Measurements from ENCODE around the gene GRM1. TPM values are rescaled to one million over a fixed set of nuclear protein-coding genes. Genes with fewer than 3 reads are reported as not detected.

The GRM1 gene
- total RNA-seq, 4 donors from 2014 or later, result 0.10 TPM; not detected in 3

DNA sequence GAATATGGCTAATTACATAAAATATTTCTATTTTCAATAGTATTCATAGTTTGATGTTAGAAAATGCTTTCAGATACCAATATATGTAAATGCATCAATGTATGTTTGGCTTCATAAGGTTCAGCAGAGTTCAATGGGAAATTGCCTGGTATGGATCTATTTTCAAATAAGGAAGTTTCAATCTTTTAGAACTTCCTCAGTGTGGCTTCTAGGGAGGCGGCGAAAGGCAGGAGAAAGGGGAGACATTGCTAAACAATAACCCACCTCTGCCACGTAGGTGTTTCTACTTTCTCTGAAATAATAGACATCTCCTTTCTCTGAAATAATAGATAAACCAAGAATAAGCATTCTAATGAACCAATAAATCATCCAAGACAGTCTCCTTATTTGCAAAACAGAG lies 277.1 kb downstream of the GRM1 start:
- no peak overlapping the region for H3K4me3 ChIP-seq (ENCODE audit: low read depth, poor library complexity, severe bottlenecking)
- TF ChIP-seq, protein P1, sequence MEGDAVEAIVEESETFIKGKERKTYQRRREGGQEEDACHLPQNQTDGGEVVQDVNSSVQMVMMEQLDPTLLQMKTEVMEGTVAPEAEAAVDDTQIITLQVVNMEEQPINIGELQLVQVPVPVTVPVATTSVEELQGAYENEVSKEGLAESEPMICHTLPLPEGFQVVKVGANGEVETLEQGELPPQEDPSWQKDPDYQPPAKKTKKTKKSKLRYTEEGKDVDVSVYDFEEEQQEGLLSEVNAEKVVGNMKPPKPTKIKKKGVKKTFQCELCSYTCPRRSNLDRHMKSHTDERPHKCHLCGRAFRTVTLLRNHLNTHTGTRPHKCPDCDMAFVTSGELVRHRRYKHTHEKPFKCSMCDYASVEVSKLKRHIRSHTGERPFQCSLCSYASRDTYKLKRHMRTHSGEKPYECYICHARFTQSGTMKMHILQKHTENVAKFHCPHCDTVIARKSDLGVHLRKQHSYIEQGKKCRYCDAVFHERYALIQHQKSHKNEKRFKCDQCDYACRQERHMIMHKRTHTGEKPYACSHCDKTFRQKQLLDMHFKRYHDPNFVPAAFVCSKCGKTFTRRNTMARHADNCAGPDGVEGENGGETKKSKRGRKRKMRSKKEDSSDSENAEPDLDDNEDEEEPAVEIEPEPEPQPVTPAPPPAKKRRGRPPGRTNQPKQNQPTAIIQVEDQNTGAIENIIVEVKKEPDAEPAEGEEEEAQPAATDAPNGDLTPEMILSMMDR (IDR thresholded peaks at IDR 0.05), result no peak
- TF ChIP-seq POLR2A (IDR thresholded peaks at IDR 0.05), result no peak
- intact Hi-C loops (cut with DNase I; ENCODE audit: low total_unique reads), result no loop called here
- WGBS, 2 donors, result 79 to 88% methylated on average over 3 of the region's 3 CpGs
- no peak for DNase-seq (ENCODE audit: low spot score in 2 of 2)

DNA sequence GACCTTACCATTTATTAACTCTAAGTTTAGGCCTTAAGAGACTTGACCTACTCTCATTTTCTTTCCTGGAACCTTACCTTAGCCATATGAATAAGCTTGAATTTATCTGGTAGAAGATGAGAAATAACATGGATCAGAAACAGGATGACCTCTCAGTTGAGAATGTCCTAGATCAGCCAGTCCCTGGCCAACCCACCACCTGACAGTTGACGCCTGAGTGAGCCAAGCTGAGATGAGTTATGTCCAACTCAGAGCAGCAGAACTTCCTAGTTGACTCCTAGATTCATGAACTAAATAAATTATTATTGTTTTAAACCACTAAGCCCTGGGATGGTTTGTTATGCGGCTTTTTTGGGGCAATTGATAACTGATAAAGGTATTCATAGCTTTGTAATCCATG lies 281.8 kb downstream of the GRM1 start:
- WGBS, 2 donors, result 90 to 95% methylated on average over 2 of the region's 2 CpGs
- TF ChIP-seq POLR2A (IDR thresholded peaks at IDR 0.05), result no peak
- TF ChIP-seq, protein P1 (IDR thresholded peaks at IDR 0.05), result no peak
- no peak for DNase-seq (ENCODE audit: low spot score in 2 of 2)
- intact Hi-C loops (cut with DNase I; ENCODE audit: low total_unique reads), result no loop called here
- H3K4me3 ChIP-seq (ENCODE audit: low read depth, poor library complexity, severe bottlenecking), result no peak overlapping the region

DNA sequence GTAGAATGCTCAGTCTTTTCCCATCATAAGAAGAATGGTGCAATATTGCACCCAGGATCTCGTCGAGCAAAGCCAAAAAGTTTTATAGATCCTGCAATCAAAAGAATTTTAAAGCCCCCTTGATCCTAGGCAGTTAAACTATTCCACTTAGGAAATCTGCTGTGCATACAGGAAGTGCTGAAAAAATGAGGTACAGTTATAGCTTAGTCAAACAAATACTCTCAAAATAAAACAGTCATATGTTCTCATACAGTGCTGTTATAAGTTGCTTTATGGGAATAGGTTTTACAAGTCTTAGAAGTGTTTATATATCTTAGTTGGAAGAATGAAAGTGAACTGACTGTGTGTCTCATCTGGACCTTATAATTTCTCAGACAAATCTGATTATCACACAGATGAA lies 282.2 kb downstream of the GRM1 start:
- no peak overlapping the region for H3K4me3 ChIP-seq (ENCODE audit: low read depth, poor library complexity, severe bottlenecking)
- 70 to 71% methylated on average over 2 of the region's 2 CpGs for WGBS, 2 donors
- intact Hi-C loops (cut with DNase I; ENCODE audit: low total_unique reads), result no loop called here
- no peak for DNase-seq (ENCODE audit: low spot score in 2 of 2)
- TF ChIP-seq, protein P1 (IDR thresholded peaks at IDR 0.05), result no peak
- no peak for TF ChIP-seq POLR2A (IDR thresholded peaks at IDR 0.05)

DNA sequence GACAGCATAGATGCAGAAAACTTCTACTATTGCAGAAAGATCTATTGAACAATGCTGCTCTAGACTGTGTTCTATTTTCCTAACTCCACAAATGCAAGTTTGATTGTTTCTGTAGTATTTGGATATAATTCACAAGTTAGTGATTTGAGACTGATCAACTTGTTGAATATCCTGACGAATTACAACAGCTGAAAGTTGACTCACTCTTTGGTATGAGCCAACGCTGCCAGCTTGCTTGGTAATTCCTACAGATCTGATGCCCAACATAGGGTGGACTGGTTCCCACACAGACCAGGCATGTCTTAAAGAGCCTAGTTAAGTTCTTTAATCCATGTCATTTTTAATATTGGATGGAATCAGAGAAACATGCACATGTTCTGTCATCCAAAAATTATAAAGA lies 283.7 kb downstream of the GRM1 start:
- TF ChIP-seq, protein P1 (IDR thresholded peaks at IDR 0.05), result no peak
- TF ChIP-seq POLR2A (IDR thresholded peaks at IDR 0.05), result no peak
- H3K4me3 ChIP-seq (ENCODE audit: low read depth, poor library complexity, severe bottlenecking), result no peak overlapping the region
- no peak for DNase-seq (ENCODE audit: low spot score in 2 of 2)
- intact Hi-C loops (cut with DNase I; ENCODE audit: low total_unique reads), result no loop called here
- WGBS, 2 donors, result 39 to 65% methylated on average over 2 of the region's 2 CpGs

DNA sequence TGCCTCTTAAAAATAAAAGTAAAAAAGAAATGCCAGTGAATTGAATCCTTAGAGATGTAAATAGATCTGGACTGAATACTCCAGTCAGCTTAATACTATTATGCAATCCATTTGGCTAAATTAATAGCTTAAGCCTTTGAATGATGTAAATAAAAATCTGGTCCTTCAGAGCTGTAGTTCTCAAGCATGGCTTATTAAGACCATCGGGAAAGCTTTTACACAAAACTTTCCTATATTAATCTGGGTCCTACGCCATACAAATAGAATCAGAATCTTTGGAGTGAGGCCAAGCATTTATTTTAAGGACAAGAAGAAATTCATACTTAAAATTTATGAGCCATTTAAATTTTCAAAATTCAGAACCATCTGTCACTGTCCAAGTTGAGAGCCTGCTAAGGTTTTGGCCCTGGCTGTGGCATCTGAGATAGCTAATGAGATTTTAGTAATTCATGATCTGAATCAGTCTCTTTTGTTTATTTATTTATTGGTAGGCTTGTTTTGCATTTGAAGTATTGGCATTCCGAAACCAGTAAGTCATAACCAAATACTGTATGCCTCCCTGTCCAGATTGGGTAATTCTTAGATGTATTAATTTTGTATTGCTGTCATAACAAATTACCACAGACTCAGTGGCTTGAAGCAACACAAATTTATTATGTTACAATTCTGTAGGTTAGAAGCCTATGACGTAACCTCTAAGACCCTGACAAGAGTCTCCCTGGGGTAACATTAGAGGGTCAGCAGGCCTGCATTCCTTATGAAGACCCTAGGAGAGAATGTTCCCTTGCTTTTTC lies 286.7 kb downstream of the GRM1 start:
- 59 to 67% methylated on average over 4 of the region's 4 CpGs for WGBS, 2 donors
- no peak for DNase-seq (ENCODE audit: low spot score in 2 of 2)
- TF ChIP-seq, protein P1 (IDR thresholded peaks at IDR 0.05), result no peak
- TF ChIP-seq POLR2A (IDR thresholded peaks at IDR 0.05), result no peak
- intact Hi-C loops (cut with DNase I; ENCODE audit: low total_unique reads), result no loop called here
- H3K4me3 ChIP-seq (ENCODE audit: low read depth, poor library complexity, severe bottlenecking), result no peak overlapping the region

DNA sequence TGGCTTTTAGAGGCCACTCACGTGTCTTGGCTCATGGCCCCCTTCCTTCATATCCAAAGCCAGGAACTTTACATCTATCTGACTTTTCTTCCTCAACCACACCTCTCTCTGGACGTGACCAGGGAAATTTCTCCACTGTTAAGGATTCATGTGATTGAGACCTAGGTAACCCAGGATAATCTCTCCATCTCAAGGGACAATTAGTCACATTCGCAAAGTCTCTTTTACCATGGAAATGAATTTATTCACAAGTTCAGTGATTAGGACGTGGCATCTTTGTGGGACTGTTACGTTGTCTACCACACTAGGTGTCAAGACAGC lies 287.3 kb downstream of the GRM1 start:
- H3K4me3 ChIP-seq (ENCODE audit: low read depth, poor library complexity, severe bottlenecking), result no peak overlapping the region
- intact Hi-C loops (cut with DNase I; ENCODE audit: low total_unique reads), result no loop called here
- TF ChIP-seq POLR2A (IDR thresholded peaks at IDR 0.05), result no peak
- TF ChIP-seq, protein P1 (IDR thresholded peaks at IDR 0.05), result no peak
- no peak for DNase-seq (ENCODE audit: low spot score in 2 of 2)
- 78 to 82% methylated on average over 5 of the region's 5 CpGs for WGBS, 2 donors

Data from lower leg skin (tissue), 4 donors.